Naive B cell (primary cell): ENCODE measurements around the gene ATG14. TPM values are rescaled to one million over a fixed set of nuclear protein-coding genes. Genes with fewer than 3 reads are reported as not detected.
A peak's percentile ranks its signal among the peaks of the same experiment; 100 is the strongest.
"Not testable (repeated sequence)": the region's sequence is repeated elsewhere in the genome, so short reads cannot be mapped to it uniquely, and the experiment has no call there.

ENCODE experiments used
- ATAC-seq, 2 donors: fragments of 150-1000 bp; cut with Tn5 transposase; 2 replicates each; pipeline ENCODE4 v1.10.0; 2021; ENCODE audit warnings: low read depth in 2 of 2, mild to moderate bottlenecking in 2 of 2, moderate library complexity in 2 of 2
- DNase-seq: peaks from one replicate; pipeline ENCODE4 v3.0.0; 2022
- H3K27ac Mint-ChIP-seq, 6 donors: one replicate each; pipeline ENCODE4 v1.8.0; 2020 to 2022; ENCODE audit warnings: mild to moderate bottlenecking in 6 of 6, mixed read lengths in 6 of 6, moderate library complexity in 5 of 6, inconsistent platforms in 2 of 6
- H3K27me3 Mint-ChIP-seq, 3 donors: one replicate each; pipeline ENCODE4 v1.8.0; 2021 to 2022; ENCODE audit warnings: mixed read lengths in 3 of 3, mild to moderate bottlenecking in 1 of 3
- H3K36me3 Mint-ChIP-seq, 2 donors: one replicate each; pipeline ENCODE4 v1.8.0; 2020 to 2022; ENCODE audit warnings: mixed read lengths in 2 of 2, inconsistent platforms in 1 of 2, mild to moderate bottlenecking in 1 of 2
- H3K4me1 Mint-ChIP-seq, 3 donors: one replicate each; pipeline ENCODE4 v1.8.0; 2020 to 2022; ENCODE audit warnings: mixed read lengths in 3 of 3, inconsistent platforms in 1 of 3, mild to moderate bottlenecking in 1 of 3, moderate library complexity in 1 of 3
- H3K4me3 Mint-ChIP-seq, 8 donors: one replicate each; pipeline ENCODE4 v1.8.0; 2020 to 2022; ENCODE audit warnings: mild to moderate bottlenecking in 8 of 8, mixed read lengths in 8 of 8, moderate library complexity in 8 of 8, inconsistent platforms in 2 of 8
- H3K9me3 Mint-ChIP-seq, 7 donors: one replicate each; pipeline ENCODE4 v1.8.0; 2020 to 2022; ENCODE audit warnings: mixed read lengths in 7 of 7, mild to moderate bottlenecking in 5 of 7, inconsistent platforms in 2 of 7, moderate library complexity in 1 of 7
- polyA plus RNA-seq, 6 donors: library from polyadenylated mRNA; unstranded; fragments of 300-500 nt; fragmentation: Illumina TruSeq; gene quantifications; one replicate each; pipeline ENCODE4 v1.2.3, GENCODE V29; 2021; ENCODE audit warnings: low read depth in 6 of 6

Gene ATG14
- polyA plus RNA-seq, 6 donors from 2014 or later, result 2.0 to 5.1 (median 4.4) TPM

DNA sequence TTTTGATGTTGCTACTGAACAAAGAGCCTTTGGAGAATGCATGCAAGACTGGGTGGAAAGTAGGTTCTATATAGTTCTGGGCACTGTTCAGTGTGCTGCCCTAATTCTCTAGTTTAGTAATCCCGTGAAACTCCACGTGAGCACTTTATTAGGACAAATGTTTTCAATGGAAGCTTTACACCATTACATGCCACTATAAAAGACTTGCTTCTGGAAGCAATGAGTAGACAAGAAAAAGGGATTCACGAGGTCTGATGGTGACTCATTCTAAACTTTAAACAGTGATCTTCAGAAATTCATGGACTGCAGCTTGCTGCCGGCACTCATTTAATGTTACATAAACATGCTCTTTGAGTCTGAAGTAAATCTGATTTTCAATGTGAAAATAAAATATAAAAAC is 22.3 kb downstream of the ATG14 start:
- Mint-ChIP-seq H3K4me3 (no peak overlapping the region), H3K36me3 (peaks cover 30 to 34% of the 10 kb centered on the region in 2 donors), H3K27me3 (no peaks in the 10 kb centered on the region), H3K27ac (peak overlapping the region in 1 of 6 donors; percentile 70), H3K9me3 (no peaks in the 10 kb centered on the region), H3K4me1 (peaks cover 0 to 4% (median 0%) of the 10 kb centered on the region in 3 donors)
- no peak for DNase-seq
- no peak for ATAC-seq

DNA sequence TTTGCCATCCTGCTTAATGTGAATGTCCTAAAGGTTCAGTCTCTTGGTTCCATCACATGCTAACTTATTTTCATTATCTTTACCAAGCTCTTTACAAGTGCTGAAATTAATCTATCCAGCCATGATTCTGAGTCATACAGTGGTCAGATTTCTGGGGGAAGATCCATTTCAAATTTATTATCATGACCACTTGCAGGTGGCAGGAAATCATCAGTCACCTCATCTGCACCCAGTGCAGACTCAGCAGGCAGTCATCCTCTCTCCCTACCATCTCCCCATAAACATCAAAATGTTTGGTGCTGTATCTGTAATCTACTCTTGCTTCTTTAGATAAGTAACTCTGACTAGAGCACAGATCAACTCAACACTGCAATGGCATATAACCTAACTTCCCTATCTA is 23.5 kb downstream of the ATG14 start:
- DNase-seq, result no peak
- Mint-ChIP-seq H3K27ac (no peak overlapping the region), H3K27me3 (no peaks in the 10 kb centered on the region)

GRCh38 chr14:55387121-55387520 is 24.5 kb downstream of the ATG14 start:
- Mint-ChIP-seq H3K36me3 (peaks cover 34 to 37% of the 10 kb centered on the region in 2 donors), H3K4me3 (no peak overlapping the region), H3K27me3 (no peaks in the 10 kb centered on the region), H3K4me1 (peaks cover 0 to 4% (median 0%) of the 10 kb centered on the region in 3 donors), H3K9me3 (no peaks in the 10 kb centered on the region), H3K27ac (no peak overlapping the region)
- ATAC-seq, result no peak
- DNase-seq, result no peak

More for the DNA sequence above, 23.5 kb downstream of the ATG14 start:
- no peak overlapping the region for H3K4me3 Mint-ChIP-seq
- H3K4me1 Mint-ChIP-seq, result peaks cover 0 to 4% (median 0%) of the 10 kb centered on the region in 3 donors
- H3K36me3 Mint-ChIP-seq, result peaks cover 34 to 37% of the 10 kb centered on the region in 2 donors
- ATAC-seq, result no peak
- no peaks in the 10 kb centered on the region for H3K9me3 Mint-ChIP-seq

DNA sequence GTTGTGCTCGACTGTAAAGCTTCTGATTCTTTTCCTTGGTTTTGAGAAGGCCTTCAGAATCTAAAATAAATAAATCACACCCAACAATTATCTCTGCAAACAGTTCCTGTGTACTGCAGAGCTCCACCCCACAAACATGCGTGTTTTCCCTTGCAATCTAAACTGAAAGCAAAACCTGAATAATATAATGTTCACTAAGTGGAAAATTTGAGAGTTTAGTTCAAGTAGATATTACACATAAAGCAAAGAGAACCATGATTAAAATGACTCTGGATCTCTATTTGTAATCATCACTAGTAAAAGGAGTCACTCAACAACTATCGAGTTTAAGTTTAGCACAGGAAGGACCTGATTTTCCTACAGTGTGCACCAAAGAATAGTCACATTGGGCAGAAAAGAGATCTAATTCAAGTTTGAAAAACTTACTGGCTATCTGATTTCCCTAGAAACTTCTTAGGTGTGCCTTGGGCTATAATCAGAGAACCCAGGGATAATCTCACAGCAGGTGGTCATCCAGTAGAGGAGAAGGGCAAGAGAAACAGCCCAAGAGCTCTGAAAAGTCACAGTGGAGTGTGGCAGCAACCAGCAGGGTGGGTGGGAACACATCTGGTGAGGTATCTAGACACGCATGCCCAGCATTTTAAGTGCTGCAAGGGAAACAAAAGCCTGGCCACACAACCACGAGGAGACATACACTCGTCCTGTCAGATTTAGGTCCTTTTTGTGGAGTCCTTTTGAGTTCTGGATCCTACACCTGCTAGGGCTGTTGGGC is 25.4 kb downstream of the ATG14 start:
- Mint-ChIP-seq H3K9me3 (no peaks in the 10 kb centered on the region), H3K27ac (peak overlapping the region in 1 of 6 donors; percentile 28), H3K27me3 (no peaks in the 10 kb centered on the region), H3K4me3 (no peak overlapping the region), H3K4me1 (peaks cover 0 to 4% (median 0%) of the 10 kb centered on the region in 3 donors), H3K36me3 (peaks cover 42 to 43% of the 10 kb centered on the region in 2 donors)
- DNase-seq, result no peak
- no peak for ATAC-seq

GRCh38 chr14:55384536-55384935 is 27.1 kb downstream of the ATG14 start:
- Mint-ChIP-seq H3K27me3 (no peaks in the 10 kb centered on the region), H3K9me3 (no peaks in the 10 kb centered on the region), H3K36me3 (peaks cover 44 to 45% of the 10 kb centered on the region in 2 donors), H3K4me1 (no peaks in the 10 kb centered on the region), H3K4me3 (no peak overlapping the region), H3K27ac (no peak overlapping the region)
- ATAC-seq (no peak), DNase-seq (no peak)

DNA sequence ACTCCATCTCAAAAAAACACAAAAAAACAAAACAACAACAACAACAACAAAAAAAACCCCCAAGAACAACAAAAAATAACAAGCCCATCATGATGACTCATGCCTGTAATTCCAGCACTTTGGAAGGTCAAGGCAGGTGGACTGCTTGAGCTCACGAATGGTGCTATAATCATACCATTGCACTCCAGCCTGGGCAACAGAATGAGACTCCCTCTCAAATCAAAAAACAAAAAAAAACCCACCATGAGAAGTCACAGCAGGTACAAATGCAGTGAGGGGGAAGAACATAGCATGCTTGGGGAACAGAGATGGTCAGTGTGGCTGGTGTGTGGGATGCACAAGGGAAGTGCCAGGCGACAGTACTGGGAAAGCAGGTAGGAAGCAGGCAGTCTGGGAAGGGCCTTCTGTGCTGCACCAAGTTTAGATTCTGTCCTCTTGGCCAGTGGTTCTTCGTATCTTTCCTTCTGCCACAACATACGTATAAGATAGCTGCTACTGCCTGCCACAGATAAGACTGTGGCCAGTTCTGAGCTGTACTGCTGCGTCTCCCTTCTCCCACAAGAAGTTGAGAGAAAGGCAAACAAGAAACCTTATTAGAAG is 28.0 kb downstream of the ATG14 start:
- Mint-ChIP-seq H3K9me3 (no peaks in the 10 kb centered on the region), H3K27me3 (no peaks in the 10 kb centered on the region), H3K36me3 (peaks cover 38 to 40% of the 10 kb centered on the region in 2 donors), H3K4me1 (no peaks in the 10 kb centered on the region), H3K4me3 (no peak overlapping the region), H3K27ac (no peak overlapping the region)
- no peak for ATAC-seq
- DNase-seq, result no peak

DNA sequence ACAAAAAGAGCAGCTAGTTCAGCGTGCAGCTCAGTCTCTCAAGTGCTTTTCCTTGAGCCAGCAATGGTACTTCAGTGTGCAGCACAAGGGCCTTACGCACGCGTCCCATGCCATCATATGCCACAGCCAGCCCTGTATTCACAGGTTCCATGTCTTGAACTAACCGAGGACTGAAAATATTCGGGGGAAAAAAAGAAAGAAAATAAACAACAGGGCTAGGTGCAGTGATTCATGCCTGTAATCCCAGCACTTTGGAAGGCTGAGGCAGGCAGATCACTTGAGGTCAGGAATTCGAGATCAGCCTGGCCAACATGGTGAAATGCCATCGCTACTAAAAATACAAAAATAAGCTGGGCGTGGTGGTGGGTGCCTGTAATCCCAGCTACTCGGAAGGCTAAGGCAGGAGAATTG is 28.6 kb downstream of the ATG14 start:
- not testable (repeated sequence) for H3K4me1 Mint-ChIP-seq, ATAC-seq, H3K27me3 Mint-ChIP-seq, H3K4me3 Mint-ChIP-seq, DNase-seq, H3K9me3 Mint-ChIP-seq
- Mint-ChIP-seq H3K36me3 (peaks cover 33 to 40% of the 10 kb centered on the region in 2 donors), H3K27ac (peak overlapping the region in 2 of 6 donors; percentile 40 to 53)

GRCh38 chr14:55382483-55382882 is 29.1 kb downstream of the ATG14 start:
- Mint-ChIP-seq H3K27ac (no peak overlapping the region), H3K4me3 (no peak overlapping the region), H3K9me3 (no peaks in the 10 kb centered on the region), H3K4me1 (no peaks in the 10 kb centered on the region), H3K27me3 (no peaks in the 10 kb centered on the region), H3K36me3 (peaks cover 32 to 38% of the 10 kb centered on the region in 2 donors)
- no peak for ATAC-seq
- no peak for DNase-seq

- DNase-seq, result no peak
- H3K27ac Mint-ChIP-seq, result peak overlapping the region in 1 of 6 donors; percentile 17
These were observed 30.1 kb downstream of the ATG14 start for GRCh38 chr14:55381561-55381960.

DNA sequence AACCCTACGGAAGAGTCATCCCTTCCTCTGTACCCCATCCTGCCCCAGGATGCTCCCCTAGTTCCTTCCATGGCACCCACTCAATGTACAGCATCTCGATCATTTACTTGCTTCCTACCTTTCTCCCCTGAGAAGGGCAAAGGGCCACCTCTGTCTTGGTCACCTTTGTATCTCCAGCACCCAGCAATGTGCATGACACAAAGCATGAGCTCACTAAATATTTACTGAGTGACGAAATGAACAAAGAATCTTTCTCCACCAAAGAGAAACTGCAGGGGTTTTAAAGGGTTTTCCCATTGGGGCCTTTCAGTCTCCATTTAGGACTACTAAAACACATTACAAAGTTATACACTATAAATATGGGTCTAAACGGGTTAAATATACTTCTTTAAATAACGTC is 30.6 kb downstream of the ATG14 start:
- DNase-seq (no peak), ATAC-seq (no peak)
- Mint-ChIP-seq H3K4me1 (no peaks in the 10 kb centered on the region), H3K9me3 (no peaks in the 10 kb centered on the region), H3K27me3 (no peaks in the 10 kb centered on the region), H3K27ac (no peak overlapping the region), H3K4me3 (no peak overlapping the region), H3K36me3 (peaks cover 33 to 42% of the 10 kb centered on the region in 2 donors)

More at GRCh38 chr14:55381561-55381960, 30.1 kb downstream of the ATG14 start:
- Mint-ChIP-seq H3K27me3 (no peaks in the 10 kb centered on the region), H3K4me1 (no peaks in the 10 kb centered on the region), H3K9me3 (no peaks in the 10 kb centered on the region), H3K4me3 (no peak overlapping the region), H3K36me3 (peaks cover 32 to 37% of the 10 kb centered on the region in 2 donors)
- ATAC-seq, result no peak

GRCh38 chr14:55377236-55377635 is 34.4 kb downstream of the ATG14 start:
- Mint-ChIP-seq H3K4me1 (peaks cover 3 to 5% (median 3%) of the 10 kb centered on the region in 3 donors), H3K9me3 (no peaks in the 10 kb centered on the region), H3K4me3 (no peak overlapping the region), H3K27ac (peak overlapping the region in 1 of 6 donors; percentile 68), H3K27me3 (no peaks in the 10 kb centered on the region), H3K36me3 (peaks cover 24 to 51% of the 10 kb centered on the region in 2 donors)
- ATAC-seq (no peak), DNase-seq (no peak)

GRCh38 chr14:55374771-55375170 is 36.9 kb downstream of the ATG14 start:
- Mint-ChIP-seq H3K4me3 (no peak overlapping the region), H3K27ac (peak overlapping the region in 1 of 6 donors; percentile 84), H3K27me3 (no peaks in the 10 kb centered on the region), H3K9me3 (no peaks in the 10 kb centered on the region), H3K36me3 (peaks cover 16 to 45% of the 10 kb centered on the region in 2 donors), H3K4me1 (peaks cover 3 to 6% (median 5%) of the 10 kb centered on the region in 3 donors)
- DNase-seq (no peak), ATAC-seq (no peak)

GRCh38 chr14:55373784-55374705 is 37.6 kb downstream of the ATG14 start:
- no peak for DNase-seq
- no peak overlapping the region for H3K4me3 Mint-ChIP-seq
- H3K27me3 Mint-ChIP-seq, result no peaks in the 10 kb centered on the region

More at GRCh38 chr14:55373784-55374705, 37.6 kb downstream of the ATG14 start:
- Mint-ChIP-seq H3K36me3 (peaks cover 24 to 50% of the 10 kb centered on the region in 2 donors), H3K27ac (no peak overlapping the region), H3K9me3 (no peaks in the 10 kb centered on the region), H3K4me1 (peaks cover 3 to 6% (median 5%) of the 10 kb centered on the region in 3 donors)
- no peak for ATAC-seq
